ENCODE data around the gene COPRS. TPM values are rescaled to one million over a fixed set of nuclear protein-coding genes. Genes with fewer than 3 reads are reported as not detected.

The COPRS gene
- 10 to 100 TPM; 21.5 to 30.6 TPM for total RNA-seq

- Histone ChIP-seq H3K9me3 (no peaks in the 10 kb centered on the region), H3K27ac (peak within 1 kb of the TSS; percentile 41), H3K36me3 (no peaks in the 10 kb centered on the region), H3K27me3 (no peaks in the 10 kb centered on the region), H3K9ac (ENCODE audit: low read depth in 2 of 2, low read length in 2 of 2) (peak within 1 kb of the TSS; percentile 58 to 64), H3K4me1 (peaks cover 4% of the 10 kb centered on the region), H3K4me3 (peak within 1 kb of the TSS; percentile 76)
- DNase-seq, result peak; percentile 89
- no peak for TF ChIP-seq CTCF (IDR thresholded peaks at IDR 0.05)
- intact Hi-C loops (cut with DNase I), result no loop called here
Observed at GRCh38 chr17:31858642-31859486, at the start of gene COPRS. Gene COPRS (minus strand): TSS chr17:31859244. CDS start chr17:31859199, 45 bp downstream.

GRCh38 chr17:31908386-31908785 lies 49.3 kb upstream of the COPRS start:
- Histone ChIP-seq H3K9ac (ENCODE audit: low read depth in 2 of 2, low read length in 2 of 2) (no peak overlapping the region), H3K36me3 (no peaks in the 10 kb centered on the region), H3K9me3 (no peaks in the 10 kb centered on the region), H3K27me3 (no peaks in the 10 kb centered on the region), H3K4me3 (no peak overlapping the region), H3K4me1 (no peaks in the 10 kb centered on the region), H3K27ac (no peak overlapping the region)
- DNase-seq, result no peak
- TF ChIP-seq CTCF (IDR thresholded peaks at IDR 0.05), result no peak
- intact Hi-C loops (cut with DNase I), result no loop called here

- Histone ChIP-seq H3K9me3 (no peaks in the 10 kb centered on the region), H3K9ac (ENCODE audit: low read depth in 2 of 2, low read length in 2 of 2) (no peak overlapping the region), H3K27ac (no peak overlapping the region), H3K4me1 (no peaks in the 10 kb centered on the region), H3K27me3 (no peaks in the 10 kb centered on the region), H3K4me3 (no peak overlapping the region), H3K36me3 (no peaks in the 10 kb centered on the region)
- intact Hi-C loops (cut with DNase I), result no loop called here
- no peak for TF ChIP-seq CTCF (IDR thresholded peaks at IDR 0.05)
- DNase-seq, result peak; percentile 32
Observed at GRCh38 chr17:31907342-31907962, 48.4 kb upstream of the COPRS start.

GRCh38 chr17:31903401-31903800 lies 44.4 kb upstream of the COPRS start:
- Histone ChIP-seq H3K9me3 (no peaks in the 10 kb centered on the region), H3K9ac (ENCODE audit: low read depth in 2 of 2, low read length in 2 of 2) (no peak overlapping the region), H3K27me3 (no peaks in the 10 kb centered on the region), H3K4me3 (no peak overlapping the region), H3K27ac (no peak overlapping the region), H3K4me1 (peaks cover 6% of the 10 kb centered on the region), H3K36me3 (no peaks in the 10 kb centered on the region)
- DNase-seq, result no peak
- intact Hi-C loops (cut with DNase I), result loop anchor here (5.0 kb wide), 1 partner anchor 36 kb away; no protein-coding TSS in a partner anchor
- no peak for TF ChIP-seq CTCF (IDR thresholded peaks at IDR 0.05)

- Histone ChIP-seq H3K9me3 (no peaks in the 10 kb centered on the region), H3K27ac (no peak overlapping the region), H3K36me3 (no peaks in the 10 kb centered on the region), H3K4me1 (peaks cover 6% of the 10 kb centered on the region), H3K27me3 (no peaks in the 10 kb centered on the region), H3K4me3 (no peak overlapping the region), H3K9ac (ENCODE audit: low read depth in 2 of 2, low read length in 2 of 2) (no peak overlapping the region)
- no peak for DNase-seq
- intact Hi-C loops (cut with DNase I), result loop anchor here (5.0 kb wide), 1 partner anchor 35 kb away; no protein-coding TSS in a partner anchor
- no peak for TF ChIP-seq CTCF (IDR thresholded peaks at IDR 0.05)
Observed at GRCh38 chr17:31902693-31903092, 43.6 kb upstream of the COPRS start.
